Mononuclear cell (primary cell): ENCODE results near the gene H3-3A. TPM values are rescaled to one million over a fixed set of nuclear protein-coding genes. Genes with fewer than 3 reads are reported as not detected.

Experiments
- H3K27me3 ChIP-seq: 2 replicates; pipeline ENCODE4 v1.6.0; 2011; ENCODE audit warnings: low read length, control low read depth; ENCODE audit not compliant: insufficient read depth
- H3K4me1 ChIP-seq: 2 replicates; pipeline ENCODE4 v1.5.1; 2011; ENCODE audit warnings: mild to moderate bottlenecking, low read length, control low read depth; ENCODE audit not compliant: insufficient read depth
- H3K4me3 ChIP-seq: 2 replicates; pipeline ENCODE4 v1.5.1; 2011; ENCODE audit warnings: mild to moderate bottlenecking, low read length, moderate library complexity
- H3K9me3 ChIP-seq: 2 replicates; pipeline ENCODE4 v1.5.1; 2011; ENCODE audit warnings: low read depth, mild to moderate bottlenecking, control low read depth, low read length
- total RNA-seq: library from RNA; depleted of rRNA; stranded (reverse); fragments of >200 nt; gene quantifications from one replicate; pipeline ENCODE4 v1.2.3, GENCODE V29; 2012

Gene H3-3A
- total RNA-seq, 1 donor = 399 TPM

- H3K9me3 ChIP-seq = no peaks in the 10 kb centered on the region
- no peaks in the 10 kb centered on the region for H3K27me3 ChIP-seq
- H3K4me3 ChIP-seq = no peak overlapping the region
- peaks cover 48% of the 10 kb centered on the region for H3K4me1 ChIP-seq
Measured at GRCh38 chr1:226041419-226041818, 21.1 kb upstream of the H3-3A start.

- H3K9me3 ChIP-seq = no peaks in the 10 kb centered on the region
- H3K27me3 ChIP-seq = no peaks in the 10 kb centered on the region
- peaks cover 53% of the 10 kb centered on the region for H3K4me1 ChIP-seq
- H3K4me3 ChIP-seq = no peak overlapping the region
Measured at GRCh38 chr1:226044514-226045101, 17.9 kb upstream of the H3-3A start.

- no peaks in the 10 kb centered on the region for H3K9me3 ChIP-seq
- H3K4me1 ChIP-seq = peaks cover 52% of the 10 kb centered on the region
- no peak overlapping the region for H3K4me3 ChIP-seq
- no peaks in the 10 kb centered on the region for H3K27me3 ChIP-seq
Measured at GRCh38 chr1:226046240-226046639, 16.3 kb upstream of the H3-3A start.

GRCh38 chr1:226047495-226047894 lies 15.0 kb upstream of the H3-3A start:
- no peaks in the 10 kb centered on the region for H3K27me3 ChIP-seq

GRCh38 chr1:226048886-226049285 lies 13.6 kb upstream of the H3-3A start:
- Histone ChIP-seq H3K27me3 (no peaks in the 10 kb centered on the region), H3K4me3 (no peak overlapping the region), H3K4me1 (peaks cover 35% of the 10 kb centered on the region), H3K9me3 (no peaks in the 10 kb centered on the region)

More at GRCh38 chr1:226047495-226047894, 15.0 kb upstream of the H3-3A start:
- Histone ChIP-seq H3K9me3 (no peaks in the 10 kb centered on the region), H3K4me3 (no peak overlapping the region), H3K4me1 (peaks cover 49% of the 10 kb centered on the region)

- Histone ChIP-seq H3K9me3 (no peaks in the 10 kb centered on the region), H3K4me1 (peaks cover 29% of the 10 kb centered on the region), H3K4me3 (no peak overlapping the region), H3K27me3 (no peaks in the 10 kb centered on the region)
Measured at GRCh38 chr1:226050133-226050532, 12.4 kb upstream of the H3-3A start.

GRCh38 chr1:226051365-226051764 lies 11.2 kb upstream of the H3-3A start:
- Histone ChIP-seq H3K27me3 (no peaks in the 10 kb centered on the region), H3K4me3 (no peak overlapping the region), H3K9me3 (no peaks in the 10 kb centered on the region), H3K4me1 (peaks cover 27% of the 10 kb centered on the region)

GRCh38 chr1:226052061-226052460 lies 10.5 kb upstream of the H3-3A start:
- Histone ChIP-seq H3K9me3 (no peaks in the 10 kb centered on the region), H3K4me3 (no peak overlapping the region), H3K4me1 (peaks cover 25% of the 10 kb centered on the region), H3K27me3 (no peaks in the 10 kb centered on the region)

- H3K9me3 ChIP-seq = no peaks in the 10 kb centered on the region
- H3K4me1 ChIP-seq = peaks cover 19% of the 10 kb centered on the region
- no peaks in the 10 kb centered on the region for H3K27me3 ChIP-seq
- H3K4me3 ChIP-seq = no peak overlapping the region
Measured at GRCh38 chr1:226054519-226055327, 7.8 kb upstream of the H3-3A start.

- no peaks in the 10 kb centered on the region for H3K27me3 ChIP-seq
- no peak overlapping the region for H3K4me3 ChIP-seq
- peaks cover 21% of the 10 kb centered on the region for H3K4me1 ChIP-seq
- no peaks in the 10 kb centered on the region for H3K9me3 ChIP-seq
Measured at GRCh38 chr1:226059709-226060108, 2.8 kb upstream of the H3-3A start.

- Histone ChIP-seq H3K9me3 (no peaks in the 10 kb centered on the region), H3K27me3 (no peaks in the 10 kb centered on the region), H3K4me3 (no peak overlapping the region), H3K4me1 (peaks cover 25% of the 10 kb centered on the region)
Measured at GRCh38 chr1:226060427-226060826, 2.1 kb upstream of the H3-3A start.

GRCh38 chr1:226061068-226061840 lies 1.3 kb upstream of the H3-3A start:
- H3K4me1 ChIP-seq = peaks cover 33% of the 10 kb centered on the region
- no peaks in the 10 kb centered on the region for H3K27me3 ChIP-seq
- no peaks in the 10 kb centered on the region for H3K9me3 ChIP-seq
- peak overlapping the region; percentile 68 for H3K4me3 ChIP-seq

GRCh38 chr1:226061841-226062557 lies 517 bp upstream of the H3-3A start:
- peaks cover 39% of the 10 kb centered on the region for H3K4me1 ChIP-seq
- peak overlapping the region; percentile 68 for H3K4me3 ChIP-seq
- no peaks in the 10 kb centered on the region for H3K27me3 ChIP-seq
- no peaks in the 10 kb centered on the region for H3K9me3 ChIP-seq

- H3K27me3 ChIP-seq = no peaks in the 10 kb centered on the region
- no peaks in the 10 kb centered on the region for H3K9me3 ChIP-seq
- peak overlapping the region; percentile 100 for H3K4me3 ChIP-seq
- H3K4me1 ChIP-seq = peaks cover 51% of the 10 kb centered on the region
Measured at GRCh38 chr1:226063224-226063976, 884 bp downstream of the H3-3A start.
